NCI-H82 treated with DMSO at 0.1 percent for 48 hours (cell line): ENCODE data around the gene TOX2.

Source experiments
- DNase-seq: peaks from one replicate; lab custom pipeline; 2025; ENCODE audit not compliant: unreplicated experiment; lab: John Stamatoyannopoulos, UW

The TOX2 gene

GRCh38 chr20:43994486-43995100 is 79.9 kb downstream of the TOX2 start:
- DNase-seq: no peak

DNA sequence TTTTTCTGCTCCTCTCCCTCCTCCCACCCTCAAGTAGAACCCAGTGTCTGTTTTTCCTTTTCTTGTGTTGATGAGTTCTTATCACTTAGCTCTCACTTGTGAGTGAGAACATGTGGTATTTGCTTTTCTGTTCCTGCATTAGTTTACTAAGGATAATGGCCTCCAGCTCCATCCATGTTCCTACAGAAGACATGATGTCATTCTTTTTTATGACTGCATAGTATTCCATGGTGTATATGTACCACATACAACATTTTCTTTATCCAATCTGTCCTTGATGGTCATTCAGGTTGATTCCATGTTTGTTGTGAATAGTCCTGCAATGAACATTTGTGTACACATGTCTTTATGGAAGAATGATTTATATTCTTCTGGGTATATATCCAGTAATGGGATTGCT is 81.0 kb downstream of the TOX2 start:
- no peak for DNase-seq

DNA sequence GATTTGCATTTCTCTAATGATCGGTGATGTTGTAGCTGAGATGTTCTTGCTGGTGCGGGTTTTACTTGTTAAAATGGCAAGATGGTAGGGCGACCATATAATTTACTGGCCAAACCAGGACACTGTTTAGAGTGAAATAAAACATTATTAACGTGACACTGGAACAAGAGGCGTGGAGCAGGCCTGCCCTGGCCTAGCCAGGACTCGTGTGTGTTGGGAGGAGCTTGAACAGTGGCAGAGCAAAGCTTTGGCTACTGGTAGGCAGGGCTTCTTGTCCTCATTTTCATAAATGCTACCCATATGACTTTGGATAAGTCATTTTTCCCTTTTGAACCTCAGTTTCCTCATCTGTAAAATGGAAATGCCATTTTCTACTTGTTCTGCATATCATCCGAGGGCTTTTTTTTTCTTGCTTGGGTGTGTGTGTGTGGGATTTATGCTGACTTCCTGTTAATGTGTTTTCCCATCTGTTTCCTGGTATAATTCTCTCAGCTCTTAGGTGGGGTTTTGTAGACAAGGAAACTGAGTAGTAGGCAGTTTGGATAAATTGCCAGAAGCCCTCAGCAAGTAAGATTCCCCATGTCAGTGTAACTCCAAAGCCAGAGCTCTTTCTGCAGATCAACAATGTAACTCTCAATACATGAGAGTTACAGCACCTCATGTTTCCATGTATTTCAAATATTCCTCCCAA is 81.7 kb downstream of the TOX2 start:
- no peak for DNase-seq

GRCh38 chr20:43999848-44000247 is 85.2 kb downstream of the TOX2 start:
- DNase-seq: no peak

DNA sequence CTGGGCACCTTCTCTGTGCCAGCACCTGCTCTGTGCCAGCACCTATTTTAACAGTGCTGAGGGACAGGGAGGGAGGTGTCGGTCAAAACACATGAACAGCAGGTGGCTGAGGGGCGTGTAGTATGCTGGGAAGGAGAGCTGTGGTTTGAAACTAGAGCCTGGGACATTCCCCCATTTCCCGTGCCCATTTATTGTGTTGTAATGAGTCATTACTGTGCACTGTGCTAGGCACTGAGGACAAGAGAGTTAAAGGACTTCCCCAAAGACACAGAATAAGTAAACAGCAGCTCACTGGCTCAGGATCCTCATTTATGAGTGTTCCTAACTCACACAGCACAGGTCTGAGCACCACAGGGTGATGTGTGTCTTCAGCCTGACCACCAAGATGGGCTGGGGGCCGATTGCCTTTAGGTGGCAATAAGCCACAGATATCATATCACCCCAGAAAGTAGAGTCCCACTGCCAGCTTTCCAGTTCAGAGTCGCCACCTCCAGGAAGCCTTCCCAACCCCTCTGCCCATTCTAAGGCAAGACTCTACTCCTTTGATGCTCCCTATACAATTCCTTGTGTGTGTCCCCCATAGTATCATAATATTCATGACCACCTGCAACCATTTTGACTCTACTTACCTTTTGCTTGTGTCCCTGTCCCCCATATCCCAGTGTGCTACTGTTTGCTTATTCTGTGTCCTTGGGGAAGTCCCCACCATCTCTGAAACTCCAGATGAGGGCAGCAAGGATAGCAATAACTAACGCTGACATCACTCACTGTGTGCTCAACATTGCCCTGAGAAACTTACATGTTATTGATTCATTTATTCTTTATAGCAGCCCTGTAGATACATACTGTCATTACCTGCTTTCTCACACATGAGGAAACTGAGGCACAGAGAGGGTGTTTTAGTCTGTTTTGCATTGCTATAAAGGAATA is 87.3 kb downstream of the TOX2 start:
- DNase-seq: no peak

DNA sequence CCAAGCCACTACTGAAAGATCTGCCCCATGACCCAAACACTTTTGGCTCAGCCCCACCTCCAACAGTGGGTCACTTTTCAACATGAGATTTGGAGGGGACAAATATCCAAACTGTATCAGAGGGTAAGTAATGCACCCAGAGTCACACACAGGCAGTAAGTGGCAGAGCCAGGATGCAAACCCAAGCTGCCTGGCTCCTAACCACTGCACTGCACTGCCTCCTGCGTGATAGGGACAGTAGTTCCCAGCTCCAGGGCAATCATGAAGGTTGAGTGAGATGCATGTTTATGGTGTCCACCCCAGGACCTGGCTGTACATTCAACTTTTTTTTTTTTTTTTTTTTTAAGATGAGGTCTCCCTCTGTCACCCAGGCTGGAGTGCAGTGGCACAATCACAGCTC is 88.2 kb downstream of the TOX2 start:
- DNase-seq: no peak

GRCh38 chr20:44003609-44004008 is 89.0 kb downstream of the TOX2 start:
- no peak for DNase-seq

- no peak for DNase-seq
Measured at GRCh38 chr20:44004306-44004915, 89.8 kb downstream of the TOX2 start.

DNA sequence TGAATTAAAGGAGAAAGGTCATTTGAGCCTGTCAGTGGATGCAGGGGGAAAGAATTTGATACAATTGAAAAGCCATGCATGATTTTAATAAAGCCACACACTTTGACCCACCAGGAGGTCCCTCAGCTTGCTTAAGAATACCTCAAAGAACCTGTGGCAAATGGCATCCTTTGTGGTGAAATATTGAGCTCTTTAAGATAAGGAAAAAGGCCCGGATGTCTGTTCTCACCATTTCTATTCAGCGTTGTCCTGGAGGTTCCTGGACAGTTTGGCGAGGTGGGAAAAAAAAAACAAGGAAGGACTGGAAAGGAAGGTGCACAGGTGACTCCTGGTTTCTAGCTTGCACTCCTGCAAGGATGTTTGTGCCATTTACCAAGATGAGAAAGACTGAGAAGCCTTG is 91.0 kb downstream of the TOX2 start:
- DNase-seq: no peak

DNA sequence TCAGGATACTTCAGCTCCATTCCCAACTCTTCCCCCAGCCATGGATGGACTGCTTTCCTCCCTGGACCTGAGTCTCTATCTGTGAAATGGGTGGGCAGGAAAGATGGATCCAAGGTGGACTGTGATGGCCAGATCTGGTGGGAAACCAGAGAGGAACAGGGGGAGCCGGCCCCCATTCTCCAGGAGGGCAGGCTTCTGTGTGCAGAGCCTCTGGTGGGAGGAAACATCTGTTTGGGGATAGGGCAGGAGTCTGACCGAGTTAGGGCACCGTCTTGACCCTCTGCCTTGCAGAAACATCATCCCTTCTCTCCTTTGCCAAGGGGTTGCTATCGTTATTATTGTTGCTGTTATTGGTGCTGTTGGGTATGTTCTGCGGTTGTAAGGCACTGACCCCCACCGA is 91.5 kb downstream of the TOX2 start:
- DNase-seq: no peak

DNA sequence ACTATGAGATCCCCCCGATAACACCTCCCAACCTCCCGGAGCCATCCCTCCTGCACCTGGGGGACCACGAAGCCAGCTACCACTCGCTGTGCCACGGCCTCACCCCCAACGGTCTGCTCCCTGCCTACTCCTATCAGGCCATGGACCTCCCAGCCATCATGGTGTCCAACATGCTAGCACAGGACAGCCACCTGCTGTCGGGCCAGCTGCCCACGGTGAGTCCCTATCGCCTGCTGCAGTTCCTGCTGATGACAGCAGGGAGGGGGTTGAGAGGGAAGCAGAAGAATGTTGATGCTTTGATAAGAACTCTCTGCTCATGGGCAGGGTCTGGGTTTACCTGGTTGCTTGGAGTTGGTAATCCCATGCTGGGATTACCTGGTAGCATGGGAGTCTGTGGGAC is 91.9 kb downstream of the TOX2 start:
- no peak for DNase-seq

DNA sequence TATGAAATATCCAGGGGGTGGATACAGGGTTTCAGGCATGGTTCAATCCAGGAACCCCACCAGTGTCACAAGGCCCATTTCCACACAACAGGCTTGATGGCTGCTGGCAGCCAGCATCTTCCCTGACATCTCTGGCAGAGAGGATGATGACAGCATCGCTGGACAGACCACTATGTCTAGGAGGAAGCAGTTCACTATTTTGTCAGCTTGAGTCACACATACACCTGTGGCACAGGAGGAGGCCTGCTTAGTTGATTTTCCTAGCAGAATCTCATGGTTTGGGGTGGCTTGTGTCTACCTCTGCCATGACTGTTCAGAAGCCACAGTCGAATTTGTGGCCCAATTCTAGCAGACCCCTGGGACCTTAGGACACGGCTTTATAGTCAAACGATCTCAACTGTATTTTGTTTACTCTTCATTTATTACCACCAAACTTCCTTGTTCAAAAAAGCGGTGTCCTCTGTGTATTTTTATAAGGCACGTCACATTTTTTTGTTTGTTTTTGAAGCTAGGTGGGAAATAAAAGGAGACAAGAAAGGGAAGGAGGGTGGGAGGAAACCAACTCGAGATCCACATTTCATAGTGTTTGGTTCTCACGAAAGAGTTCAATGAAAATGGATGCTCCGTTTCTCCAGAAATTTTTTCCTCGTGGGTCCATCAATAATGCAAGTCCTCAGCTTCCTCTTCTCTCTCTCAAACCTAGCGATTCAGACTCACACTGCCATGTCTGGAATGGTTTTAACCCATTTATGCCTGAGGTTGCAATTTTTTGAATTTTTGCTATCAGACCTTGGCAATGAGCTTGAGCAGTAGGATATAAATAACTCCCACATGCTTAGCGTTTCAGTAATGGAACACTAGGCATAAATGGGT is 94.4 kb downstream of the TOX2 start:
- DNase-seq: no peak

DNA sequence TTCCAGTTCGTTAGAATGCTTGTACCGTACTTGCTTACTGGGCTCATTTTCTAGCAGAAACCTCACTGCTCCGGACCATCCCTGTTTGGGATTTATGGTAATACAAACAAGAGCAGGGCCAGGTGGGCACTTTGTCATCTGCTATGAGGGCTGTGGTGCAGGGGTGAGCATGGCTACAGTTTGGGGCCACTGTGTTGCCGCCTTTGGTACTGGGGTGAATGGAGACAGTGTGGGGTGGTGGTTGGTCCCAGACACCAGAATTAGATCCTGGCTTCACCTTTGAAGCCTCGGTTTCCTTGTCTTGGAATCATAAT is 95.0 kb downstream of the TOX2 start:
- no peak for DNase-seq

GRCh38 chr20:44010162-44010704 is 95.6 kb downstream of the TOX2 start:
- no peak for DNase-seq

- no peak for DNase-seq
Measured at GRCh38 chr20:44011251-44011940, 96.7 kb downstream of the TOX2 start.

GRCh38 chr20:44012466-44013226 is 98.0 kb downstream of the TOX2 start:
- no peak for DNase-seq

GRCh38 chr20:44014807-44015732 is 100.4 kb downstream of the TOX2 start:
- no peak for DNase-seq

DNA sequence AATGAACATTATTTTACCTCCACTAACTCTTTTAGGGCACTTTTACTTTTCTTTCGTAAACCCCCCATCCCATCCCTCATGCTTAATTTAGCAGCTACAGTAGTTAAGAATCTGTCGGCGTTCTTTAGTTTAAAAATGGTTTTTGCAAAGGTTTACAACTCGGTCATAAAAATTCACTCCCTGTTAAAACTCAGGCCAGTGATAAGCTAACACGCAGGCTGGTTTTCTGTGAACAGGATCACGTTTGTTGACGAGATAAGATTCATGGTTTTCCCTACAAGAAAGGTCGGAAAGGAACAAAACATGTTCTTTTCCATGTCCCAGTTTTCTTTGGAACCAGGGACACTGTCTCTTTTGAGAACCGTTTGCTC is 101.1 kb downstream of the TOX2 start:
- no peak for DNase-seq
